Lung (tissue), 12 donors: ENCODE data around the gene MAST4. TPM values are rescaled to one million over a fixed set of nuclear protein-coding genes. Genes with fewer than 3 reads are reported as not detected.
A peak's percentile ranks its signal among the peaks of the same experiment; 100 is the strongest.

Experiments used
- ATAC-seq: fragments of 200-7000 bp; cut with Tn5 transposase; one replicate; pipeline ENCODE4 v1.9.1; 2020; ENCODE audit warnings: moderate number of reproducible peaks; ENCODE audit not compliant: insufficient read depth, low FRiP score
- DNase-seq, 3 donors: peaks; one replicate each; pipeline ENCODE4 v3.0.0-alpha.2; 2013 to 2017
- H3K27ac ChIP-seq, 2 donors: one replicate each; pipeline ENCODE4 v1.5.1; 2013; ENCODE audit warnings: mild to moderate bottlenecking in 2 of 2, moderate library complexity in 2 of 2, control low read depth in 1 of 2, inconsistent platforms in 1 of 2, low read depth in 1 of 2, low read length in 1 of 2
- H3K27me3 ChIP-seq, 3 donors: one replicate each; pipeline ENCODE4 v1.5.1; 2013; ENCODE audit warnings: low read length in 2 of 3; ENCODE audit not compliant: control insufficient read depth in 3 of 3, insufficient read depth in 3 of 3
- H3K36me3 ChIP-seq, 4 donors: one replicate each; pipeline ENCODE4 v1.5.1; 2013; ENCODE audit warnings: low read length in 4 of 4, mild to moderate bottlenecking in 1 of 4, moderate library complexity in 1 of 4; ENCODE audit not compliant: control insufficient read depth in 4 of 4, insufficient read depth in 4 of 4
- H3K4me1 ChIP-seq, 5 donors: one replicate each; pipeline ENCODE4 v1.5.1; 2013; ENCODE audit warnings: low read length in 5 of 5, mild to moderate bottlenecking in 2 of 5, moderate library complexity in 1 of 5; ENCODE audit not compliant: control insufficient read depth in 5 of 5, insufficient read depth in 5 of 5
- H3K4me3 ChIP-seq: one replicate; pipeline ENCODE4 v1.5.1; 2013; ENCODE audit warnings: mild to moderate bottlenecking, control low read depth, moderate library complexity
- H3K9ac ChIP-seq, 2 donors: one replicate each; pipeline ENCODE4 v1.5.1; 2013; ENCODE audit warnings: low read length in 2 of 2, control low read depth in 1 of 2; ENCODE audit not compliant: insufficient read depth in 1 of 2
- H3K9me3 ChIP-seq, 4 donors: one replicate each; pipeline ENCODE4 v1.5.1; 2013; ENCODE audit warnings: low read length in 3 of 4, mild to moderate bottlenecking in 1 of 4, moderate library complexity in 1 of 4; ENCODE audit not compliant: control insufficient read depth in 4 of 4, insufficient read depth in 3 of 4
- WGBS, 2 donors: extraction: QIAGEN DNeasy Blood & Tissue Kit; methylation state at CpG; one replicate each; pipeline ENCODE4 v1.1.7; 2013; 5-methylcytosine and 5-hydroxymethylcytosine counted together
- polyA plus RNA-seq, 2 donors: library from polyadenylated mRNA; stranded (reverse); fragments of 200-250 nt; gene quantifications; one replicate each; pipeline ENCODE4 v1.2.1, GENCODE V29; 2013
- total RNA-seq, 2 donors: library from RNA; depleted of rRNA in 1 of 2; stranded (reverse); fragments of >200 nt in 1 of 2; gene quantifications; one replicate each; pipeline ENCODE4 v1.2.1, GENCODE V29; 2014 to 2021
- TF ChIP-seq, protein P1 (sequence below): IDR thresholded peaks from 2 replicates; pipeline ENCODE4 v1.5.1; 2012; ENCODE audit warnings: mild to moderate bottlenecking; ENCODE audit errors: control extremely low read depth, extremely low read depth
- donor health status: control.
- donor health status: control.
- donor health status: Bipolar disorder and iron deficiency.
- donor health status: healthy.
- donor health status: DM: yes; HTN: yes; CAD: no.

Gene MAST4
- total and polyA plus RNA-seq, 4 donors: 13.9 to 153 (median 46.2) TPM

DNA sequence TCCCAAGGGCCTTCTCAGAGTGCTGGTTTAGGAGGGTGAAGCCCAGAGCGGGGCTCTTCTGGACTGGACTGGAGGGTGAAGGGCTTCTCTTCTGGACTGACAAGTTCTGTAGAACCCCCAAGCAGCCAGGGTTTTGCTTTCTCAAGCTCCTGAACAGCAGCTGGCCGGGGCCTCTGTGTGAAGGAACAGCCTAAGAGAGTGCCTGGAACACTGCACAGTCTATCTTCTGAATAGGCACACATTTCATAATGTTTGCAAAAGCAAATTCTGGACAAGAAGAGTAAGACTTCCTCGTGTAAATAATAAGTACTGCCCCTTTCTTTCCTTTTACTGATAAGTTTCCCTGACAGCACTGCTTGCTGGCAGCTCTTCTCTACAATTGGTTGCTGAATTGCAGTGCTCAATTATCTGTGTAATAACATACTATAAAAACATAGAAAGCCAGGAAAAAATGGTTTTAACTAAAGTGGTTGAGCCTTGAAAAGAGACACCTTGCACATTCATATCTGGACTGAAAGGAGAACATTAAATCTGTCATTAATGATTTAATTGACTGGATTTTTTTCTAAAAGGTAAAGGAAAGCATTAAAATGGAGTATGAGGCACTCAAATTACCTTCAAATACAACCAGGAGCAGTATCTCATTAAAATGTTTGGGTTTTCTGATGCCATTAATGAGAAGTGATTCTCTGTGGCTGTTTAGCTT lies 20.5 kb downstream of the MAST4 start:
- H3K4me3 ChIP-seq: no peak overlapping the region
- peaks cover 0 to 20% (median 14%) of the 10 kb centered on the region in 5 donors for H3K4me1 ChIP-seq
- TF ChIP-seq, protein P1, sequence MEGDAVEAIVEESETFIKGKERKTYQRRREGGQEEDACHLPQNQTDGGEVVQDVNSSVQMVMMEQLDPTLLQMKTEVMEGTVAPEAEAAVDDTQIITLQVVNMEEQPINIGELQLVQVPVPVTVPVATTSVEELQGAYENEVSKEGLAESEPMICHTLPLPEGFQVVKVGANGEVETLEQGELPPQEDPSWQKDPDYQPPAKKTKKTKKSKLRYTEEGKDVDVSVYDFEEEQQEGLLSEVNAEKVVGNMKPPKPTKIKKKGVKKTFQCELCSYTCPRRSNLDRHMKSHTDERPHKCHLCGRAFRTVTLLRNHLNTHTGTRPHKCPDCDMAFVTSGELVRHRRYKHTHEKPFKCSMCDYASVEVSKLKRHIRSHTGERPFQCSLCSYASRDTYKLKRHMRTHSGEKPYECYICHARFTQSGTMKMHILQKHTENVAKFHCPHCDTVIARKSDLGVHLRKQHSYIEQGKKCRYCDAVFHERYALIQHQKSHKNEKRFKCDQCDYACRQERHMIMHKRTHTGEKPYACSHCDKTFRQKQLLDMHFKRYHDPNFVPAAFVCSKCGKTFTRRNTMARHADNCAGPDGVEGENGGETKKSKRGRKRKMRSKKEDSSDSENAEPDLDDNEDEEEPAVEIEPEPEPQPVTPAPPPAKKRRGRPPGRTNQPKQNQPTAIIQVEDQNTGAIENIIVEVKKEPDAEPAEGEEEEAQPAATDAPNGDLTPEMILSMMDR: no peak
- H3K27me3 ChIP-seq: no peaks in the 10 kb centered on the region
- no peak overlapping the region for H3K9ac ChIP-seq
- no peaks in the 10 kb centered on the region for H3K36me3 ChIP-seq
- WGBS, 2 donors: 35 to 40% methylated on average over 3 of the region's 3 CpGs
- DNase-seq (peak in 2 of 3 donors; percentile 41 to 73), ATAC-seq (peak; percentile 38)
- peak overlapping the region in 1 of 2 donors; percentile 62 for H3K27ac ChIP-seq
- H3K9me3 ChIP-seq: no peaks in the 10 kb centered on the region

DNA sequence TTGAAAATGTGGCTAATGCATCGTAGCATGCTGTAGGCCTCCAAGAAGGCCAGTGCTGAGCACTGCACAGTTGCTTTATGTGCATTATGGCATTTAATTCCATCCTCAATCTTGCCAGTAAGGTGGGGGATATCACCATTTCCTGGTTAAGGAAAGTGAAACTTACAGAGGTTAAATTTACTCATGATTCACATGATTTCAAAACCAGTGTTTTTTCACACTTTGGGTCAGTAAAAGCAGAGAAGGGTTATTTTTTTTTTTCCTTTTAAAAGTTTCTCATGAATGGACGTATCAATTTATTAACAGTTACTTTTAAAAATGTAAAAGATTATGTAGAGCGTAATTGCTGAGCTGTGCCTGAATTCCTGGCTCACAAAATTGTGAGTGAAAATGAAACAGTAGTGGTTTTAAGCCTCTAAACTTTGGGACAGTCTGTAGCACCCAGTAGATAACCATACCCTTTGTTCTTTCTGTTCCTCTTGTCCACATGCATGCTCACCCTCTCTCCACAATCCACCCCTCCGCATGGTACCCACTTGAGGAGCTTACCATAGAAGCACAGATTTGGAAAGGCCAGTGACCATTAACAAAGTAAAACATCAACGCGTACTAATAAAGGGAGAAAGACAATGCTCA lies 21.2 kb downstream of the MAST4 start:
- Histone ChIP-seq H3K27me3 (no peaks in the 10 kb centered on the region), H3K27ac (peak overlapping the region in 1 of 2 donors; percentile 62), H3K36me3 (no peaks in the 10 kb centered on the region), H3K4me3 (no peak overlapping the region), H3K9me3 (no peaks in the 10 kb centered on the region), H3K4me1 (peaks cover 0 to 20% (median 16%) of the 10 kb centered on the region in 5 donors), H3K9ac (no peak overlapping the region)
- DNase-seq (no peak), ATAC-seq (no peak)
- 81 to 87% methylated on average over 6 of the region's 6 CpGs for WGBS, 2 donors
- TF ChIP-seq, protein P1: no peak

DNA sequence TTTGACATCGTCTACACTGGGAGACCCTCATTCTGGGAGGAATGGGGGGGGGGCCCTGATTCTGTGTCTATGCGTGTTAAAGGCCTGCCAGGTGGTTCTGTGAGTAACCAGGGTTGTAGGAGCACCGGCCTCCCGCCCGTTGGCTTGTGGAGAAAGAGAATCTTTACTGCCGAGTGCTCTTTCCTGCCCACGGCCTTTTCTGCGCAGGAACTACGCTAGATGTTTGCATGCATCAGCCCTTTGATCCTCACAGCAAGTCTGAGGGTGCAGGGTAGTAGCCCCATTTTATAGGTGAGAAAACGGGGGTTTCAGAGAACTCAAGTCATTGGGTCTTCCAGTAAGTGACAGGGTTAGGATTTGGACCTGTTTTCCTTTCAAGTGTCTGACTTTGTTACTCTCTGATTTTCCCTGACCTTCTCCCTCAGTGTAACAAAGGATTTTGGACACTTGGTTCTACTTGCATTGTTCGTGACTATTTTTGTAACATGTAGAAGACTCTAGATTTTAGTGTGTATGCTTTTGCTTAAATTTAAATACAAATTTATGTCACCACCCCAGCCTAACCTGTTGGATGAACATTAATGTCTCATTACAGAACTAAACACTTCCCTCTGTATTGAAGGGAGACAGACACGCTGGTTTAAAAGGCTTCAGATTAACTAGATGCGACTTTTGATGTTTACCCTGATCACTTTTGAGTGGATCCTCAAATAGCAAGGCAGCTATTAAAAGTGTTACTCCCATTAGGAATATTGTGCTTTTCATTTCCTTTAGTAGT lies 22.0 kb downstream of the MAST4 start:
- no peak overlapping the region for H3K27ac ChIP-seq
- 85 to 88% methylated on average over 13 of the region's 13 CpGs for WGBS, 2 donors
- no peak for ATAC-seq

More for the DNA sequence above, 22.0 kb downstream of the MAST4 start:
- Histone ChIP-seq H3K4me3 (no peak overlapping the region), H3K27me3 (no peaks in the 10 kb centered on the region), H3K36me3 (no peaks in the 10 kb centered on the region), H3K9ac (no peak overlapping the region), H3K4me1 (peaks cover 0 to 20% (median 16%) of the 10 kb centered on the region in 5 donors), H3K9me3 (peaks cover 0 to 3% (median 0%) of the 10 kb centered on the region in 4 donors)
- no peak for DNase-seq
- TF ChIP-seq, protein P1: no peak
